Skeletal muscle satellite cell (primary cell): Measurements from ENCODE around the gene IP6K3.

Experiments used
- H3K27me3 ChIP-seq: 2 replicates; pipeline ENCODE4 v1.7.0; 2013; ENCODE audit warnings: low read length; ENCODE audit not compliant: control insufficient read depth, insufficient read depth
- H3K36me3 ChIP-seq: 2 replicates; pipeline ENCODE4 v1.7.0; 2013; ENCODE audit warnings: mild to moderate bottlenecking, control low read depth, low read length; ENCODE audit not compliant: insufficient read depth
- H3K4me1 ChIP-seq: 2 replicates; pipeline ENCODE4 v1.7.0; 2013; ENCODE audit warnings: low read length; ENCODE audit not compliant: control insufficient read depth, insufficient read depth
- H3K4me2 ChIP-seq: 2 replicates; pipeline ENCODE4 v1.7.0; 2013; ENCODE audit warnings: mild to moderate bottlenecking, low read length
- H3K4me3 ChIP-seq: 2 replicates; pipeline ENCODE4 v1.7.0; 2013; ENCODE audit warnings: low read length
- H3K9ac ChIP-seq: 2 replicates; pipeline ENCODE4 v1.7.0; 2013; ENCODE audit warnings: mild to moderate bottlenecking, low read depth, low read length, moderate library complexity
- H3K9me3 ChIP-seq: replicated peaks from 2 replicates; pipeline ENCODE4 v1.7.0; 2013; ENCODE audit warnings: mild to moderate bottlenecking, control low read depth, low read length

Gene IP6K3

DNA sequence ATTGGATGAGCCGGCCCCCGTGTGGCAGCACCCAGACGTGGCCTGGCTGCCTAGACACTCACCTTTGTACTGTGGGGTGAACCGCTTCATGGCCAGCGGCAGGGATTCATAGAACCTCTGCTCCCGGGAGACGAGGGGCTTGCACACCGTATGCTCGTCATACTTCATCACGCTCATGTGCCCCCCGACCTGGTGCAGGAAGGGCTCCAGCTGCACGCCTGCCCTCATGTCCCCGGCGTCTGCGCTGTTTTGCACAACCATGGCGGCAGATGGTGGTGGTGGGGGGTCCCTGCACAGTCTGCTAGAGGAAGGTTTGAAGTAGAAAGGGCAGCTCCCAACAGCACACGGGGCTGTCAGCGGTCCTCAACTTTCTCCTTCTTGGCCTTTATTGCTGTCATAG lies 11.5 kb downstream of the IP6K3 start:
- Histone ChIP-seq H3K4me1 (peaks cover 11% of the 10 kb centered on the region), H3K4me3 (no peak overlapping the region), H3K27me3 (no peaks in the 10 kb centered on the region), H3K36me3 (peaks cover 75% of the 10 kb centered on the region), H3K9ac (no peak overlapping the region), H3K9me3 (no peaks in the 10 kb centered on the region), H3K4me2 (no peak overlapping the region)

- H3K4me1 ChIP-seq: peaks cover 7% of the 10 kb centered on the region
- peaks cover 65% of the 10 kb centered on the region for H3K36me3 ChIP-seq
- no peak overlapping the region for H3K4me2 ChIP-seq
- H3K9me3 ChIP-seq: no peaks in the 10 kb centered on the region
- H3K27me3 ChIP-seq: no peaks in the 10 kb centered on the region
- H3K9ac ChIP-seq: no peak overlapping the region
- H3K4me3 ChIP-seq: no peak overlapping the region
Observed at GRCh38 chr6:33733709-33734007, 13.0 kb downstream of the IP6K3 start.

- H3K4me2 ChIP-seq: no peak overlapping the region
- peaks cover 64% of the 10 kb centered on the region for H3K36me3 ChIP-seq
- H3K4me3 ChIP-seq: no peak overlapping the region
- no peaks in the 10 kb centered on the region for H3K27me3 ChIP-seq
- peaks cover 7% of the 10 kb centered on the region for H3K4me1 ChIP-seq
- no peak overlapping the region for H3K9ac ChIP-seq
- H3K9me3 ChIP-seq: no peaks in the 10 kb centered on the region
Observed at GRCh38 chr6:33732817-33733708, 13.6 kb downstream of the IP6K3 start.

- Histone ChIP-seq H3K4me3 (no peak overlapping the region), H3K36me3 (peaks cover 60% of the 10 kb centered on the region), H3K4me1 (peaks cover 7% of the 10 kb centered on the region), H3K9me3 (no peaks in the 10 kb centered on the region), H3K27me3 (no peaks in the 10 kb centered on the region), H3K9ac (no peak overlapping the region), H3K4me2 (no peak overlapping the region)
Observed at GRCh38 chr6:33732385-33732784, 14.3 kb downstream of the IP6K3 start.

GRCh38 chr6:33731751-33732282 lies 14.9 kb downstream of the IP6K3 start:
- H3K9ac ChIP-seq: no peak overlapping the region
- no peaks in the 10 kb centered on the region for H3K9me3 ChIP-seq
- peaks cover 7% of the 10 kb centered on the region for H3K4me1 ChIP-seq
- no peak overlapping the region for H3K4me3 ChIP-seq
- H3K36me3 ChIP-seq: peaks cover 59% of the 10 kb centered on the region
- no peaks in the 10 kb centered on the region for H3K27me3 ChIP-seq
- no peak overlapping the region for H3K4me2 ChIP-seq

GRCh38 chr6:33731035-33731434 lies 15.7 kb downstream of the IP6K3 start:
- Histone ChIP-seq H3K4me1 (peaks cover 7% of the 10 kb centered on the region), H3K27me3 (no peaks in the 10 kb centered on the region), H3K4me2 (no peak overlapping the region)

DNA sequence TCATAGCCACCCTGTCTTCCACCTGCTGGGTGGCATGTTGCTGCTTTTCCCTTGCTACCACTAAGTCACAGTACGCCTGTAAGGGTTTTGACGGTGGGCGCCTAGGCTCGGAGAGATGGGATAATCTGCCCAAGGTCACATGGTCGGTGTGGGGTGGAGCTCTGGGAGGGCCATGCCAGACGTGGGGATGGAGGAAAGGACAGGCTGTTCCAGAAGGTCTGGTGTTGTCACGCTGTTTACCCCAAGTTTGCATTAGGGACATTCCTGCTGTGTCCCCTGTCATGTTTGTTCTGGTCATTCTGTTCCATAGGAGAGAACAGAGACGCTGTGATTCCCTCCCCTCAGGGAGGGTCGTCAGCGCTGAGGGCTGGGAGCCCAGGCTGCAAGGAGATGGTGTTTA lies 16.1 kb downstream of the IP6K3 start:
- H3K27me3 ChIP-seq: no peaks in the 10 kb centered on the region
- no peak overlapping the region for H3K9ac ChIP-seq
- H3K9me3 ChIP-seq: no peaks in the 10 kb centered on the region
- peaks cover 7% of the 10 kb centered on the region for H3K4me1 ChIP-seq
- H3K4me2 ChIP-seq: no peak overlapping the region
- peaks cover 60% of the 10 kb centered on the region for H3K36me3 ChIP-seq
- no peak overlapping the region for H3K4me3 ChIP-seq

More at GRCh38 chr6:33731035-33731434, 15.7 kb downstream of the IP6K3 start:
- Histone ChIP-seq H3K9me3 (no peaks in the 10 kb centered on the region), H3K36me3 (peaks cover 60% of the 10 kb centered on the region), H3K4me3 (no peak overlapping the region), H3K9ac (no peak overlapping the region)

GRCh38 chr6:33729059-33729458 lies 17.6 kb downstream of the IP6K3 start:
- no peak overlapping the region for H3K4me2 ChIP-seq
- no peaks in the 10 kb centered on the region for H3K9me3 ChIP-seq
- no peak overlapping the region for H3K9ac ChIP-seq
- peaks cover 50% of the 10 kb centered on the region for H3K36me3 ChIP-seq
- no peaks in the 10 kb centered on the region for H3K27me3 ChIP-seq
- H3K4me1 ChIP-seq: peaks cover 7% of the 10 kb centered on the region
- H3K4me3 ChIP-seq: no peak overlapping the region

- no peaks in the 10 kb centered on the region for H3K9me3 ChIP-seq
- H3K27me3 ChIP-seq: no peaks in the 10 kb centered on the region
- peaks cover 7% of the 10 kb centered on the region for H3K4me1 ChIP-seq
- H3K36me3 ChIP-seq: peaks cover 47% of the 10 kb centered on the region
- H3K4me3 ChIP-seq: no peak overlapping the region
- H3K9ac ChIP-seq: no peak overlapping the region
- no peak overlapping the region for H3K4me2 ChIP-seq
Observed at GRCh38 chr6:33728438-33728837, 18.3 kb downstream of the IP6K3 start.

- peaks cover 42% of the 10 kb centered on the region for H3K36me3 ChIP-seq
- no peaks in the 10 kb centered on the region for H3K9me3 ChIP-seq
- peaks cover 3% of the 10 kb centered on the region for H3K4me1 ChIP-seq
- H3K4me3 ChIP-seq: no peak overlapping the region
- H3K9ac ChIP-seq: no peak overlapping the region
- no peaks in the 10 kb centered on the region for H3K27me3 ChIP-seq
- no peak overlapping the region for H3K4me2 ChIP-seq
Observed at GRCh38 chr6:33727932-33728331, 18.8 kb downstream of the IP6K3 start.

GRCh38 chr6:33727126-33727525 lies 19.6 kb downstream of the IP6K3 start:
- no peaks in the 10 kb centered on the region for H3K9me3 ChIP-seq
- H3K4me2 ChIP-seq: no peak overlapping the region
- no peaks in the 10 kb centered on the region for H3K27me3 ChIP-seq
- no peaks in the 10 kb centered on the region for H3K4me1 ChIP-seq
- no peak overlapping the region for H3K4me3 ChIP-seq
- H3K9ac ChIP-seq: no peak overlapping the region
- peaks cover 40% of the 10 kb centered on the region for H3K36me3 ChIP-seq

- Histone ChIP-seq H3K4me3 (no peak overlapping the region), H3K4me1 (no peaks in the 10 kb centered on the region), H3K27me3 (no peaks in the 10 kb centered on the region), H3K4me2 (no peak overlapping the region), H3K36me3 (peaks cover 38% of the 10 kb centered on the region), H3K9me3 (no peaks in the 10 kb centered on the region), H3K9ac (no peak overlapping the region)
Observed at GRCh38 chr6:33726696-33727095, 20.0 kb downstream of the IP6K3 start.
